A673 (cell line): ENCODE results near the gene GAGE10.

Source experiments
- EZH2 ChIP-seq: fragments of 200-600 bp; sonication (generic); IDR thresholded peaks from 2 replicates; pipeline ENCODE4 v1.6.1; 2017; ENCODE audit warnings: borderline replicate concordance, low read depth, mild to moderate bottlenecking, mixed read lengths, antibody characterized with exemption, low read length; ENCODE audit not compliant: poor library complexity, severe bottlenecking
- TF ChIP-seq, protein P1 (sequence below): fragments of 300-800, 200-600 bp; sonication (generic); conservative IDR thresholded peaks from 2 replicates; pipeline ENCODE4 v1.5.1; 2017; ENCODE audit warnings: low read depth, mild to moderate bottlenecking, antibody characterized with exemption, low read length, moderate library complexity, mixed read lengths

DNA sequence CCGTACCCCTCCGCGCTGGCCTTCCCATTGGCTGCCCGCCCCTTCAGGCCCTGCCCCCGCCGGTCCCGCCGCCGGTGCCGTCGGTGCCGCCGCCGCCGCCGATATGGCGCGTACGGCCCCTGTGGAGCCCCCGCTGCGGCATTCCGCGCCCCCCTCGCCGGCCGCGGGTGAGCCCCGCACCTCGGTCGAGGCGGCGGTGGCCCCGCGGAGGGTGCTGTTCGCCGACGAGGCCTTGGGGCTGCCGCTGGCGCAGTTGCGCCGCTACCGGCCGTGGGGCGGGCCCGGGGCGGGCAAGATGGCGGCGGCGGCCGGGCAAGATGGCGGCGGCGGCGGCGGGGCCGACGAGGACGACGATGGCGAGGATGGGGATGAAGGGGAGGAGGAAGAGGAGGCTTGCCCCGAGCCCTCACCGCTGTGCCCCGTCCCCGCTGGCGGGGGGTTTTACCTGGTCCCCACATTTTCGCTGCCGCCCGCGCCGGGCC, 33.6 kb upstream of the GAGE10 start, which contains the start of gene PPP1R3F:
- TF ChIP-seq, protein P1, sequence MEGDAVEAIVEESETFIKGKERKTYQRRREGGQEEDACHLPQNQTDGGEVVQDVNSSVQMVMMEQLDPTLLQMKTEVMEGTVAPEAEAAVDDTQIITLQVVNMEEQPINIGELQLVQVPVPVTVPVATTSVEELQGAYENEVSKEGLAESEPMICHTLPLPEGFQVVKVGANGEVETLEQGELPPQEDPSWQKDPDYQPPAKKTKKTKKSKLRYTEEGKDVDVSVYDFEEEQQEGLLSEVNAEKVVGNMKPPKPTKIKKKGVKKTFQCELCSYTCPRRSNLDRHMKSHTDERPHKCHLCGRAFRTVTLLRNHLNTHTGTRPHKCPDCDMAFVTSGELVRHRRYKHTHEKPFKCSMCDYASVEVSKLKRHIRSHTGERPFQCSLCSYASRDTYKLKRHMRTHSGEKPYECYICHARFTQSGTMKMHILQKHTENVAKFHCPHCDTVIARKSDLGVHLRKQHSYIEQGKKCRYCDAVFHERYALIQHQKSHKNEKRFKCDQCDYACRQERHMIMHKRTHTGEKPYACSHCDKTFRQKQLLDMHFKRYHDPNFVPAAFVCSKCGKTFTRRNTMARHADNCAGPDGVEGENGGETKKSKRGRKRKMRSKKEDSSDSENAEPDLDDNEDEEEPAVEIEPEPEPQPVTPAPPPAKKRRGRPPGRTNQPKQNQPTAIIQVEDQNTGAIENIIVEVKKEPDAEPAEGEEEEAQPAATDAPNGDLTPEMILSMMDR: no peak
- TF ChIP-seq EZH2: no peak
